Hematopoietic multipotent progenitor cell treated with erythropoietin and hydrocortisone succinate and interleukin-3 and kit ligand, for 4 days (in vitro differentiated cells): ENCODE data around the gene TBATA.
A peak's percentile ranks its signal among the peaks of the same experiment; 100 is the strongest.

Source experiments
- DNase-seq: peaks from one replicate; pipeline ENCODE4 v3.0.0-alpha.2; 2015

TBATA gene

DNA sequence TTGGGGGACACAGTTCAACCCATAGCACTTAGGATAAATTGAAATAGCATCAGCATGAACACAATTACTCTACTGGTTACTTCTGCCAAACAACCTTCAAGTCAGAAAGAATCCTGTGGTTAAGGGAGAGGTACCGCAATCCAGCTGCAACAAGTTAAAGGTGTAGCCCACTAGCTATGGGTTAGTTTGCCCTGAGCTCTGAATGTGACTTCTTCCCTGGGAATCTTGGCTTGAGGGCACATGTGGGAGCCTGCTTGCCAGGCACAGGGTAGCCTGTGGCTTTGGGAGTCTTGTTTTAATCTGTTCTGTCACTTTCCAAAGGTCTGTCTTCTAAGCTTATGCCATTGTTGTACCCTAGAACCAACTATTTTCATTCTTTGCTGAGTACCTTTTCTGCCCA, 21.7 kb upstream of the TBATA start:
- DNase-seq = no peak

DNA sequence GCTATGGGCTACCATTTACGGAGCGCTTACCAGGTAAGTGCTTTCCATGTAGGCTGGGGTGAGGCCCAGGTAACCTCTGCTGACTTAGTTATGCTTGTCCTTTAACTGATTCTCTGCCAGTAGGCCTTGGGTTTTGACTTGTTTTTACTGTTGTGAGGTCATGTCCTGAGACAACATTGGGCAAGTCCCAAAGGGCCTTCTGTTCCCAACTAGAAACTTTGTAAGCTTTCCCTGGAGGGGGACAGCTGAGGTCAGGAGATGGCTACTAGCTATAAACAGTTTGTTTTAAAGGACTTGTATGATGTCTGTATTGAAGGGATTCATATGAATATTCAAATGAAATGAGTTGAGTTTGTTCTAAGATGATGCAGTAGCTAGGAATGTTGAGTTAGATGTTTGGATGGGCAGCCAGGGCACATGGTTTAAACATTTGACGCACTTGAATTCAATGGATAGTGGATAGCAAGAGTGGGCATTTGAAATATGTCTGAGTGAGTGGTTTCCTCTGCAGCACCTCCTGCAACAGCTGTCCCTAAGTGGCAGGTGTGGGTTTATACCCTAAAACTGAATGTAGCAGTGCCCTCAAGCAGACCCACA, 20.5 kb upstream of the TBATA start:
- no peak for DNase-seq

DNA sequence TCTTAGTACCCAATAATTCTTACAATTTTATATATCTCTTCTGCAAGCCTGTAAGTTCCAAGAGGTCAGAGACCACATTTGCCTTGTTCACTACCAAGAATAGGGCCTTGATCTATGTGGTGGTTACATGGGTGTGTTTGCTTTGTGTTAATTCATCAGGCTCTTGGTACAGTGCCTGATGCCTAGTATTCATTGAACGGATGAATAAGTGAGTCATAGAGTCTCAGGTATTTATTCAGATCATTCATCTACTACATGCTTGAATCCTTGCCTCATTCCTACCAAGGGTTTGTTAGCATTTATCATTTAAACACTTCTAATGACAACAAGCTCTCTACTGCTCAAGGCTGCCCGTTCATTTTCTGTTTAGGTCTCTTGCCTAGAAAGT, 19.2 kb upstream of the TBATA start:
- DNase-seq = no peak

DNA sequence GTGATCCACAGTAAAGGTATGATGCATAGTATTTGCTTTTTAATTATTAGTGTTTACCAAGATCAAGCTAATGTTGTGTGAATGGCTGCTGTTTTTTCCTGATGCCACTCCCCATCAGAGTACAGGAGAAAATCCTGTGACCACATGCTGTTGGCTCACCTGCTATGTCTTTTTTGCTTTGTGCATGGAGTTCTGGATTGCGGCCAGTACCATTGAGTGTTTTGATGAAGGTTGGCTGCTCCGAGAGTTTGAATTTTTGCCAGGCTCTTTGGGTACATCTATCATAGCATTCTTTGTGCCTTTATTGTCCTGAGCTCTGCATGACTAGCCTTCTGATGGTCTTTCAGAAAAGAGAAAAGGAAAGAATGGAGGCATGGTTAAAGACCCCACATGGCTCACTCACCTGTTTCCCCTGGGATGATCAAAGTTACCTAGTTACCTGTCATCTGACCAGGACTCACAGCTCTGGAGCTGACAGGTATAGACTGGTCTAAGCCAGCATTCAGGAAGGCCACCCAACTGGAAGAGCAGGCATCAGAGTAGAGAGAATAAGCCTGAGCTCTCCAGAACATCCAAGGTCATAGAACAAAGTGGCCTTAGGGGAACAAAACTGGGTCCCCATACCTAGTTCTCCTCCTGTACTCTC, 18.7 kb upstream of the TBATA start:
- no peak for DNase-seq

DNA sequence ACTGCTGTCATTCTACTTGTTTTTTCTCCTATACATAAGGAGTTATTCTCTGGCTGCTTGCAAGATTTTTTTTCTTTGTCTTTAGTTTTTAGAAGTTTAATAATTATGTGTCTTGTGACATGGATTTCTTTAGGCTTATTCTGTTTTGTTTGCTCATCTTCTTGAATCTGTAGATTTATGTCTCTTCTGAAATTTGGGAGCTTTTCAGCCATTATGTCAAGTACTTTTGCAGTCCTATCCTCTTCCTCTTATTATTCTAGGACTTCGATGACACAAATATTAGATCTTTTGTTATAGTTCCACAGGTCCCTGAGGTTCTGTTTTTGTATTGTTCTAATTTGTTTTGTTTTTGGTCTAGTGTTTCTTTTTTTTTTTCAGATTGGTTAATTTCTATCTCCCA, 16.7 kb upstream of the TBATA start:
- DNase-seq = no peak

DNA sequence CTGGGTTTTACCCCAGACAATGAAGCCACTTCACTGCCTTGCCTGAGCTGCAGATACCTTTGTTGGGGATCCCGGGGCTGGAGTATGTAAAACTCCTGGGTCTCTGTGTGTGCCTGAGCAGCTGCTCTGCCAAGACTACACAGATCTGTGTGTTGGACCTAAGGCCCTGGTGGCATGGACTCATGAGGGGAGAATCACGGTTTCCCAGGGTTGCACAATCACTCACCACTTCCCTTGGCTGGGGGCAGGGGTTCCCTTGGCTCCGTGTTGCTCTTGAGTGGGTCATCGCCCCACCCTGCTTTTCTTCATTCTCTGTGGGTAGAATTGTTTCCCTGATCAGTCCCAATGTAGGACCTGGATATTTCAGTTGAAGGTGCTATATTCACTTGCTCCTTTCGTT, 13.9 kb upstream of the TBATA start:
- DNase-seq = peak; percentile 33

DNA sequence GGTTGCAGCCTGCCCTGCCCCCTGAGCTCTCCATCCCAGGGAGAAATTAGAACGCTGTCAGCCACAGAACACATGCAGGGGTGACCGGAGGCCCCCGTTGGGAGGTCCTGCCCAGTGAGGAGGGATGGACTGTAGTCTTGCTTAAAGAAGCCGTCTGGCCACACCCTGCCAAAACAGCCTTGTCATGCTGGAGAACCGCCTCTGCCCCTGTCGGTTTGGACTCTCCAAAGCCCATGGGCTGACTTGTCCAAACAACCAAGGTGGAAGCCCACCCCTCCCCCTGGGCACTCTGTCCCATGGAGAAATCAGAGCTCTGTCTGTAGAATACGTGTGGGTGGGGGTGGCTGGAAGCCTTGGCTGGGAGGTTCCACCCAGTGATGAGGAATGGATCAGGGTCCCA, 12.7 kb upstream of the TBATA start:
- no peak for DNase-seq

DNA sequence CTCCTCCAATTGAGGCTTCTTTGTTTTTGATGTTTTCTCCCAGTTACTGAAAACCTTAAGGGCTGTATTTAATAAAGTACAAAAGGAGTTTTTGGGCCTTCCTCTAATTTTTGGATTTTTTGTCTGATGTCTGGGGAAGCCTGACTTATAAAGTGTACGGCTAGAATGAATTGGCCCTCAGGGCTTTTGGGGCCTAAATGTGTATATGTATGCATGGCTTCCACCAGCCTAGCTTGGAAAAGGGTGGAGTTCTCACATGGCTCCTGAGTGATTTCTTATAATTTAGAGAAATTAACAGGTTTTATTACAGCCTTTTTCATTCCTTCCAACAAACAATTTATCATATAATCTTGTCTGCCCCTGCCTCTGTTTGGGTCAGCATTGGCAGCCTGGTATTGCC, 10.4 kb upstream of the TBATA start:
- no peak for DNase-seq

DNA sequence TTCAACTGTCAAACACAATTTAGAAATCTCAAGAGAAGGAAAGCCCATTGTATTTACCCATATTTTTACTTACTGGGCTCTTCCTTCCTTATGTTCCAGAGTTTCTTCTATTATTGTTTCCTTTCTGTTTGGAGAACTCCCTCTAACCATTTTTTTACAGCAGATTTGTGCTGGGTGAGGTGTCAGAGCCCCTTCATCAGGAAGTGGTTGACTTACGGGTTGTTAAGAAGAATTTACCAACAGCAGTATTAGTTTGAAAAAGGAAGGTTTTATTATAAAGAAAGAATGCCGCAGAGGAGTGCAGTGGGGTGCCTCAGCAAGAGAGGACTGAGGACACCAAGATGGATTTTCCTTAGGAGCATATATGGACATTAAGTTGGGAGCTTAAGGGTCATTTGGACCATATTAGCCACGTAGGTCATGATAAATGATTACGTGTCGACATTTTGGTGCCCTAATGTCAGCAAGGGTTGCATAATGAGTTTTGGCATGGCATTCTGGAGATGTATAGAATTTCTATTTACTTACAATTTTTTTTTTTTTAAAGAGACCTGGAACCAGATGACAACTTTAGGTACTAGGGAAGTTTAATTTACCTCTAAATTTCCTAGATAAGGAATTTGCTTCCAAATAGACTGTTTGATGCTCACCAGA, 6.3 kb upstream of the TBATA start:
- peak; percentile 35 for DNase-seq

DNA sequence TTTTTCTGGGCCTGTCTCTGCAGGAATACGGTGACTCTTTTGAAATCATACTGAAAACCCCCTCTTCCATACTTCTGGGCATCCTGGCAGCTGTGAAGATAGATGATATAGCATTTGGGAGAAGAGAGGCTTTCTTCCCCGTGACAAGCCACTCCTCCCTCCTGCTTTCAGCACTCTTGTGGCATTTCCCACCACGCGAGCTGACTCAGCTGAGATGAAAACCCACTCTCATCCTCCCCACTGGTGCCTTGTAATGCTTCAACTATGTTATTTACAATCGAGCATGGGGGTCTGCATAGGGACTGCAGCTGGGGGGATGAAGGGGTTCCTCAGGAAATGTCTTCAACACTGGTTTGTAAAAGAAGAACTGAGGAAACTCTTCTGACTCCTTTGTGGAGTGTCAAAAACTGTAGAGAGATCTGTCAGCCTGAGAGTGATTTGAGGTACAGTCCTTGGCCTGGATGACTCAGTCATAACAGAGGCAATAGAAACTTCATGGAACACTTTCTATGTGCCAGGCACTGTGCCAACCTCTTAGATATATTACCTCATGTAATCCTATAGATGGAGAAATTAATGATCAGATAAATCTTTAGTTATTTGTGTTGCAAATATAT, 1.7 kb upstream of the TBATA start:
- peak; percentile 32 for DNase-seq

DNA sequence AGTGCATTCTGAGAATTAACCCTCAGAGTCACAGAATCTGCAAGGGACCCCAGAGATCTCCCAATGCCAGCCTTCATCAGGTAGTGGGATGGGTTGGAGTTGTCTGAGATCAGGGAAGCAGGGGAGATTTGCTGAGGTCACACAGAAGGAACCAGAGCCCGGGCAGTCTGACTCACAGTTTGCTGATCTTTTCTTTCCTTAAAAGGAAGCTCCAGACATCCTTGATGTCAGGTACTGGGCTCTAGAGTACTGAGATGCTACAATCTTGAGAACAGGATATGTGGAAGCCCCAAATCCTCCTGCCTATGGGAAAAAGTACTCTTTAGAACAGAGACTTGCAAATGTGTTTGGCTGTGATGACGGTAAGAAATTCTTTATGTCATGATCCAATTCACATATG, 706 bp downstream of the TBATA start:
- no peak for DNase-seq

DNA sequence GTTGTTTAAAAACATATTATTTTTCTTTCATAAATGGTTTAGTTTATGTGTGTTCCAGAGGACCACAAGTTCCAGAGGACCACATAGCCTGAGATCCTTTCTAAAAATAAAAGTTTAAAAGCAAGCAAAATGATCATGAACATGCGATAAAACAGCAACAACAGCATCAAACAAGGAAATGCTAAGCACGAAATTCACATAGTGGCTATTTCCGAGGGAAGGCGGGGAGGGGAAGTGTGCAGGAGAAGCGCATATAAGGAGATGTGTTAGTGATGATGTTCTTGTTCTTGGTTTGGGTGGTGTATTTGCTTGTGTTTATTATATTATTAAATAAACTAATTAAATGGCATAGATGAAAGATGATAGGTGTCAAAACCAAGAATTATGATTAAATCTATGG, 1.2 kb downstream of the TBATA start:
- peak; percentile 18 for DNase-seq

DNA sequence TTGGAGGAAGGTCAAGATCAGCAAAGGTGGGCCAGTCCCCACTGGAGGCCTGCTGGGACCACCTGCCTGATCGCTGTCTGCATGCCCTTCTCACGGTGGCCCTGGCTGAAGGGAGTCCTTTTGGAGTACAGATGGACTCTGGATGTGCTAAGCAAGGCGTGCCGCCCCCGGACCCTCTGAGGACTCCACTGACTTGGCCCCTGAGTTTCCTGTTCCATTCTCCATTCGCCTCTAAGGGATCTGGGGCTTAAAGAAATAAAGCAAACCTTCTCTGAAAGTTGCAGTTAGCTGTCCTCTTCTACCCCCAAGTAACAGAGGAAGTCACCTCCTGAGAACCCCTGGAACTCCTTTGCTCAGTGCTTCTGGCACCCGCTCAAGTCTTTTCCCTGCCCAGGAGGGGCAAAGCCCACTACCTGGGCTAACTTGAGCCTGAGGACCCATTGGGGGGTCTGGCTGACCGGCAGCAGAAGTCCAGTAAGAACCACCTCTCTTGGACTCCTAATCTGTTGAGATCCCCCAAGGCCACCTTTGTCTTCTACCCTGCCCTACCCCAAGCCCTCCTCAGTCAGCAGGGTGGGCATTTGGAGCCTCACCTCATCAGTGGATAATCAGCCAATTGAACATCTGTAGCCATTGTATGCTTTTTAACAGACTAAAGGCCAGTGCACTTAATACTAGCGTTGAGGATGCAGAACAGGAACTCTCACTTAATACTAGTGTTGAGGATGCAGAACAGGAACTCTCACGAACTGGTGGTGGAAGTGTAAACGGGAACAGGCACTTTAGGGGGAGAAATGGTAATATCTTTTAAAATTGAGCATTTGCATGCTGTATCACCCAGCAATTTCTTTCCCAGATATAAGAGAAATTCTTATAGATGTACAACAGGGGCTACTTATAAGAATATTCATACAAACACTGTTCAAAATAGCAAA, 2.2 kb downstream of the TBATA start:
- DNase-seq = peak; percentile 20

DNA sequence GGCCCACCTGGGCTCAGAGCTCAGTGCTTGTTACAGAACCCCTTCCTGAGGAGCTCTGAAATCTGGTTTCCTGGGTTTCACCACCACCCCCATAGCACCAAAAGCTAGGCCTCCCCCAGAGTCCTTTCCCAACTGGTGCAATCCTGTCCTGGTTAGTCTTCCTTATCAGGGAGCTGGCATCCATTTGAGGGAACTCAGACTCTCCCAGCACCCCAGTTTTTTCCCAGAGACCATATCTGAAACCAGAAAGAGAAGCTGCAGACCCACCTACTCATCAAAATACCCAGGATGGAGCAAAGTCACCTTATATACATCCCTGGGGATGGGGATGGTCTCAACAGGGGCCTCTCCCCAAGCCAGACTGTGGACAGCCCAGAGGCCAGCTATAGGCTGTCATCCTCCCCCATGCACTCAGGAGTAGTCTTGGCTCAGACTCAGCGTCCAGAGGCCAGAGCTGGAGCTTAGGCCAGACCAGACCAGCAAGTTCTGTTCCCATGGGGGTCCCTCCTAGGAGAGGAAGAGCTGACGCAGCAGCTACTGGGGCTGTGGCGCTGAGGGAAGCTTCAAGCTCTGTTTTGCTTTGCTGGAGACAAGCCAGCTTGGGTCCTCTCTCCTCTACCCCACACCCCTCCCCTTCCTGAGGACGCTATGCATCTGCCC, 3.0 kb downstream of the TBATA start:
- no peak for DNase-seq

DNA sequence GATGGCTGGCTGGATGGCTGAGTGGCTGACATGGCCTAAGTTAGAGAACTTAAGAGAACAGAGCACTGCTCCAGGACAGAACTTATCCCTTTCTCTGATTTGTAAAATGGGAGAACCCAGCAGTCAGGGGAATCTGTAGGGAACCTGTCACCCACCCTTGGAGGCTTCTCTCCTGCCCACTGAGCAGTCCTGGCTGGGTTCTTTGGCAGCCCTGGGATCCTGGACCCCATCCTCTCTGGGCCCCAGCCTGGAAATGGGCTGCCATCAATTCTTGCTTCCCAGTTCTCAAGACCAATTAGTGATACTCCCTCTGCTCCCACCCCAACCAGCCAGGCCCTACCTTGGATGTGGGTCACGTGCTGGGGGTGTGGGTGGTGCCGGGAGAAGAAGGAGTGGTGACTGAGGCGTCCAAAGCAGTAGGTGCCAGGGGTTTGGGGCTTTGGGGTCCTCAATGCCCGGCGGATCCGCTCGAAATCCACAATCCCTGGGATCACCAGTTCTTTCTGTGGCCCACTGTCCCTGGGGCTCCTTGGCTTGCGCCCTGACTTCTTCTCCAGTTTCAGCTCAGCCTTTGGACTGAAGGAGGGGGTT, 3.6 kb downstream of the TBATA start:
- DNase-seq = no peak

DNA sequence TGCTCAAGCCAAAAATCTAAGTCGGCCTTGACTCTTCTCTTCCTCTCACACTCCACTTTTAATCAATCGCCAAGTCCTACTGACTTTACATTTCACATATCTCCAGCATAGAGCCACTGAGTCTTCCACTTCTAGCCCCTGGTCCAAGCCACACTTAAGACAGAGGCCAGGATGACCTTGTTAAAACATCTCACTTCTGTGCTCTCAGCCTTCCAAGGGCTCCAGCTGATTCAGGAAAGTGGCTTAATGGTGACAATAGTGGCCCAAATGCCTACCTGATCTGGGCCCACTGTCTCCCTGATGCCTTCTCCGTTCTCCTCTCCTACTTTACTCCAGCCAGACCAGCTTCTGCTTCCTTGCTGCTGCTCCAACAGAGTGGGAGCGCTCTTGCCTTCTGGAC, 4.4 kb downstream of the TBATA start:
- DNase-seq = no peak

DNA sequence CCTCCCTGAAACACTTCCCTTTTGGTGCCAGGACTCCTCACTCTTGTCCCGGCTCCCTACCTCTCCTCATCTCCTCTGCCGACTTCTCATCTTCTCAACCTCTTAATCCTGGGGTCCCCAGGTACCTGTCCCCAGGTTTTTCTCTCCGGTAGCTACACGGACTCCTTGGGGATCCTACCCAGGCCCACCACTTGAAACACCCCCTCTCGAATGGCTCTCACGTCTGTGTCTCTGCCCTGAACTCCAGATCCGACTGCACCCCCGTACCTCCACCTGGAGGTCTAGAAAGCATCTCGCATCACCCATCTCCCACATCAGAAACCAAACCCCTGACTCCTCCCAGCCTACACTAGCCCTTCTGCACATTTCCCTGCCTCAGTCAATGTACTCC, 4.8 kb downstream of the TBATA start:
- DNase-seq = no peak

DNA sequence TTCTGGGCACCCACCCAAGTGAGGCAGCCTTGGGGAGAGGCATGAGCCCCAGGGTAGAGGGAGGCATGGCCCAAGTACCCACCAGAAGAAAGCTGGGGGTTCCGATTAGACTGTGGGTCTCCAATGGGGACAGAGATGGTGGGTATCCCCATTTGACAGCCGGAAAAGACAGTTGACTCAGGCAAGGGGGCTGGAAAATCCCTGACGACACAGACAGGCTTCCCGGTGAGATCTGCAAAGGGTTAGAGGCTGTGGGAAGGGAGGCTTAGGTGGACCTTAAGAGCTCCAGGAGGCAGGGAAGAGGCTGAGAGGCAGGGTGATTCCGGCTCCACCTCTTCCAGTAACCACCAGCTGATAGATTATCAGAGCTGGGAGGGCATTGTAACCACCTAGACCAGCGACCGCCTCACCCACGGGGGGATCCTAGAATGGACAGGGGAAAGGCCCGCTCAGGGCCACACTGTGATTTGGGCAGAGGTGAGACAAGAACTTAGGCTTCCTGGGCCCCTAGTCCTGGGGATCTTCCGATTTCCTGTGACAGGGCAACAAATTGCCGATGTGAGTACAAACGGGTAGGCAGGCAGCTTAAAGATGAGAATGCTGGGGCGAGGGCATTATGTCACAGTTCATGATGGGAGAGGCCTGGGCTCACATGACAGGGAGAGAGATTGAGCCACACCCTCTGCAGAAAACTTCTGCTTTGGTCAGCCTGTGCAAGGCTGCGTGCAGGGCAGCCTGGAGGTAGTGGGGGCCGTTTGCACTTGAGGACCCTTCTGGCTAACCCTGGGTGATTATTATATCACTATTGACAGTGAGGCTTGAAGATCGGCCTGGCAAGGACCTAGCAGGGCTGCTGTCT, 5.4 kb downstream of the TBATA start:
- peak; percentile 37 for DNase-seq

DNA sequence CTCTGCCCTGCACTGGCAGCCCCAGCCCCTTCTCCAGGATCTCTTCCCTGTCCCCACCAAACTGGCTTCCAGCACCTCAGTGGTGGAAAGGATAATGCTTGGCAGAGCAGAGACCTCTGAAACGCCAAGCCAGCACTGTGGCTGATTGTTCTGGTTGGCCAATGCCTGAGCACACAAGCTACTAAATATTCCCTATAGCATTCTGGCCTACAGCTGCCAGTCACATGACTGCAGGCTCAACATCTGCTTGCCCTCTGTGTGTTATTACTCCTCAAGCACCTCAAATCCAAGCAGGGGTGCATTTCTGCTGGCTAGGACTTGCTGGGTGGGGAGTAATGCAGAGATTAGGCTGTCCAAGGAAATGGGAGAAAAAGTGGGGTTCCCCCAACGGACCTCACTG, 6.1 kb downstream of the TBATA start:
- no peak for DNase-seq

DNA sequence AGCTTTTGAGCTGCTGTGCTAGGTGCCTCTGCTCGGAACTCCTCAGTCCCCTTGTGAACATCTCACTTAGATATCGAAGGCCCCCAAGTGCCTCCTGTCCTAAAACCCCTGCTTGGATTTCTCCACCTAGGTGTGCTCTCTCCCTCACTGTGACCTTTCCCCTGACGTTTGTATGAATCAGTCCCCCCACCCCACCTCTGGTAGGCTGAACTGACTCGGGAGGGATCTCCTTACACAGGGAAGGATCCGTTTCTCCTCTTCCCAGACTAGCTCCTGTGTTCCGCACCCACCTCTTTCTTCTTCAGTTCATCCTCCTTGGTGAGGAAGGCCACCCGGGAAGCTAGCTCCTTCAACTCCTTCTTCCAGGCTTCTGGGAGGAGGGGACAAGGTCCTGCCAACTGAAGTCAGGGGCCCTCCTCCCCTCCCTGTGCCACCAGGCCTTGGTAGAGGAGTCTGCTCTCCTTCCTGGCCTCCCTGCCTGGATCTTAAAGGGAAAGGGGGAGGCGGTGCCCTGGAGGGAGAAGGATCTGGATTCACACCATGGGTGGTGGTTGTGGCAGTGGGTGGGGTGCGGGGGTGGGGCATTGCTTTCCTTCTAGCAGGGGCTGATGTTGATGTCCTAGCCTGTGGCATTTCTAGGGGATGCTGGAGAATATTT, 6.8 kb downstream of the TBATA start:
- no peak for DNase-seq
